ENCODE data around the gene SYT12. TPM values are rescaled to one million over a fixed set of nuclear protein-coding genes. Genes with fewer than 3 reads are reported as not detected.

Gene SYT12
- total and polyA plus RNA-seq, 4 donors = 0.12 to 0.25 (median 0.17) TPM; not detected in 1

DNA sequence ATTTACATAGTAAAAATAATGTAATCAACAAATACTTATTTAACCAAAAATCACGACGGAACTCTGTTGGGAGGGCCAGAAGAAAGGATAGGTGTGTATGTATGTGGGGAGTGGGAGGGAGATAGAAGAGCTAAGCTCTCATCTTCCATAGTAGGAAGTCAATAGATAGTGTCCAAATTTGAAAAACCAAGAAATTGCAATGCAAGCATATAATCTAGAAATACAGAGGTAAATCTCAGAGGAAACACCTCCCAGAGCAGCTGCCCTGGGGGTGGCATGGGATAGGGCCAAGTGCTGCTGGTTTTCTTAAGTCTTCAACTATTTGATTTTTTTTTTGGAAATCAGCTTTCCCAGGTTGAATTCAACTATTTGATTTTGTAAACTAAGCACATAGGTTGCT is 30.9 kb upstream of the SYT12 start:
- WGBS, 2 donors = 78 to 88% methylated on average over 2 of the region's 2 CpGs
- H3K27me3 ChIP-seq (ENCODE audit: control insufficient read depth in 3 of 3, insufficient read depth in 3 of 3, low read length in 2 of 3) = no peaks in the 10 kb centered on the region
- H3K9ac ChIP-seq (ENCODE audit: insufficient read depth in 1 of 2, low read length in 2 of 2) = no peak overlapping the region
- H3K4me3 ChIP-seq = no peak overlapping the region
- no peak overlapping the region for H3K27ac ChIP-seq (ENCODE audit: low read depth in 1 of 2, low read length in 1 of 2)
- peaks cover 0 to 4% (median 0%) of the 10 kb centered on the region in 5 donors for H3K4me1 ChIP-seq (ENCODE audit: control insufficient read depth in 5 of 5, insufficient read depth in 5 of 5, low read length in 5 of 5)
- ATAC-seq (ENCODE audit: insufficient read depth, low FRiP score) (no peak), DNase-seq (no peak)
- H3K36me3 ChIP-seq (ENCODE audit: control insufficient read depth in 4 of 4, insufficient read depth in 4 of 4, low read length in 4 of 4) = no peaks in the 10 kb centered on the region
- TF ChIP-seq, protein P1, sequence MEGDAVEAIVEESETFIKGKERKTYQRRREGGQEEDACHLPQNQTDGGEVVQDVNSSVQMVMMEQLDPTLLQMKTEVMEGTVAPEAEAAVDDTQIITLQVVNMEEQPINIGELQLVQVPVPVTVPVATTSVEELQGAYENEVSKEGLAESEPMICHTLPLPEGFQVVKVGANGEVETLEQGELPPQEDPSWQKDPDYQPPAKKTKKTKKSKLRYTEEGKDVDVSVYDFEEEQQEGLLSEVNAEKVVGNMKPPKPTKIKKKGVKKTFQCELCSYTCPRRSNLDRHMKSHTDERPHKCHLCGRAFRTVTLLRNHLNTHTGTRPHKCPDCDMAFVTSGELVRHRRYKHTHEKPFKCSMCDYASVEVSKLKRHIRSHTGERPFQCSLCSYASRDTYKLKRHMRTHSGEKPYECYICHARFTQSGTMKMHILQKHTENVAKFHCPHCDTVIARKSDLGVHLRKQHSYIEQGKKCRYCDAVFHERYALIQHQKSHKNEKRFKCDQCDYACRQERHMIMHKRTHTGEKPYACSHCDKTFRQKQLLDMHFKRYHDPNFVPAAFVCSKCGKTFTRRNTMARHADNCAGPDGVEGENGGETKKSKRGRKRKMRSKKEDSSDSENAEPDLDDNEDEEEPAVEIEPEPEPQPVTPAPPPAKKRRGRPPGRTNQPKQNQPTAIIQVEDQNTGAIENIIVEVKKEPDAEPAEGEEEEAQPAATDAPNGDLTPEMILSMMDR (IDR thresholded peaks at IDR 0.05; ENCODE audit: control extremely low read depth, extremely low read depth) = no peak
- no peaks in the 10 kb centered on the region for H3K9me3 ChIP-seq (ENCODE audit: control insufficient read depth in 4 of 4, insufficient read depth in 3 of 4, low read length in 3 of 4)

GRCh38 chr11:66996609-66997273 is 26.2 kb upstream of the SYT12 start:
- ATAC-seq (ENCODE audit: insufficient read depth, low FRiP score) (no peak), DNase-seq (peak in 1 of 3 donors; percentile 13)
- no peaks in the 10 kb centered on the region for H3K36me3 ChIP-seq (ENCODE audit: control insufficient read depth in 4 of 4, insufficient read depth in 4 of 4, low read length in 4 of 4)
- WGBS, 2 donors = 60 to 83% methylated on average over 8 of the region's 8 CpGs
- no peaks in the 10 kb centered on the region for H3K27me3 ChIP-seq (ENCODE audit: control insufficient read depth in 3 of 3, insufficient read depth in 3 of 3, low read length in 2 of 3)
- H3K27ac ChIP-seq (ENCODE audit: low read depth in 1 of 2, low read length in 1 of 2) = no peak overlapping the region
- TF ChIP-seq, protein P1 (IDR thresholded peaks at IDR 0.05; ENCODE audit: control extremely low read depth, extremely low read depth) = no peak
- no peak overlapping the region for H3K4me3 ChIP-seq
- peaks cover 0 to 1% (median 0%) of the 10 kb centered on the region in 5 donors for H3K4me1 ChIP-seq (ENCODE audit: control insufficient read depth in 5 of 5, insufficient read depth in 5 of 5, low read length in 5 of 5)
- H3K9me3 ChIP-seq (ENCODE audit: control insufficient read depth in 4 of 4, insufficient read depth in 3 of 4, low read length in 3 of 4) = no peaks in the 10 kb centered on the region
- no peak overlapping the region for H3K9ac ChIP-seq (ENCODE audit: insufficient read depth in 1 of 2, low read length in 2 of 2)

GRCh38 chr11:66999555-66999954 is 23.4 kb upstream of the SYT12 start:
- peaks cover 0 to 1% (median 0%) of the 10 kb centered on the region in 5 donors for H3K4me1 ChIP-seq (ENCODE audit: control insufficient read depth in 5 of 5, insufficient read depth in 5 of 5, low read length in 5 of 5)
- no peaks in the 10 kb centered on the region for H3K9me3 ChIP-seq (ENCODE audit: control insufficient read depth in 4 of 4, insufficient read depth in 3 of 4, low read length in 3 of 4)
- ATAC-seq (ENCODE audit: insufficient read depth, low FRiP score) (no peak), DNase-seq (no peak)
- TF ChIP-seq, protein P1 (IDR thresholded peaks at IDR 0.05; ENCODE audit: control extremely low read depth, extremely low read depth) = no peak
- WGBS, 2 donors = 90 to 91% methylated on average over 7 of the region's 7 CpGs
- no peak overlapping the region for H3K4me3 ChIP-seq
- no peak overlapping the region for H3K9ac ChIP-seq (ENCODE audit: insufficient read depth in 1 of 2, low read length in 2 of 2)
- H3K27ac ChIP-seq (ENCODE audit: low read depth in 1 of 2, low read length in 1 of 2) = no peak overlapping the region
- no peaks in the 10 kb centered on the region for H3K27me3 ChIP-seq (ENCODE audit: control insufficient read depth in 3 of 3, insufficient read depth in 3 of 3, low read length in 2 of 3)
- no peaks in the 10 kb centered on the region for H3K36me3 ChIP-seq (ENCODE audit: control insufficient read depth in 4 of 4, insufficient read depth in 4 of 4, low read length in 4 of 4)

DNA sequence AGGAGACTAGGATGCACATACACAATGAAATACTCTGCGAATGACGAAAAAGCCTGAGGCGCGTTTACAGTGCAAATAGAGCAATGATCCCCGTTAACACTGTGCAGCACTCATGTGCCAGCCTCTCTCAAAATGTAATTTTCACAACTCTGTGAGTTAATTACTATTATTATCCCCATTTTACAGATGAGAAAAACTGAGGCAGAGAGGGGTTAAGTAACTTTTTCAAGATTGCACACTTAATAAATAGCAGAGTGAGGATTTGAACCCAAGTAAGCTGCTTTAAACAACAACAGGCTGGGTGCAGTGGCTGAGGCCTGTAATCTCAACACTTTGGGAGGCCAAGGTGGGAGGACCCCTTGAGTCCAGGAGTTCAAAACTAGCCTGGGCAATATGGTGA is 21.6 kb upstream of the SYT12 start:
- ATAC-seq (ENCODE audit: insufficient read depth, low FRiP score) (no peak), DNase-seq (no peak)
- TF ChIP-seq, protein P1 (IDR thresholded peaks at IDR 0.05; ENCODE audit: control extremely low read depth, extremely low read depth) = no peak
- no peak overlapping the region for H3K27ac ChIP-seq (ENCODE audit: low read depth in 1 of 2, low read length in 1 of 2)
- no peak overlapping the region for H3K9ac ChIP-seq (ENCODE audit: insufficient read depth in 1 of 2, low read length in 2 of 2)
- no peaks in the 10 kb centered on the region for H3K9me3 ChIP-seq (ENCODE audit: control insufficient read depth in 4 of 4, insufficient read depth in 3 of 4, low read length in 3 of 4)
- peaks cover 0 to 1% (median 0%) of the 10 kb centered on the region in 5 donors for H3K4me1 ChIP-seq (ENCODE audit: control insufficient read depth in 5 of 5, insufficient read depth in 5 of 5, low read length in 5 of 5)
- WGBS, 2 donors = 95 to 98% methylated on average over 5 of the region's 5 CpGs
- no peaks in the 10 kb centered on the region for H3K36me3 ChIP-seq (ENCODE audit: control insufficient read depth in 4 of 4, insufficient read depth in 4 of 4, low read length in 4 of 4)
- no peaks in the 10 kb centered on the region for H3K27me3 ChIP-seq (ENCODE audit: control insufficient read depth in 3 of 3, insufficient read depth in 3 of 3, low read length in 2 of 3)
- H3K4me3 ChIP-seq = no peak overlapping the region

All from lung (tissue), 12 donors.